Activated CD8-positive, alpha-beta T cell treated with anti-CD3 and anti-CD28 coated beads for 36 hours (primary cell): ENCODE measurements around the gene UBE3C. TPM values are rescaled to one million over a fixed set of nuclear protein-coding genes. Genes with fewer than 3 reads are reported as not detected.

Experiments used
- ATAC-seq: fragments of 200-7000 bp; cut with Tn5 transposase; one replicate; pipeline ENCODE4 v1.10.0; 2021; ENCODE audit warnings: mild to moderate bottlenecking, moderate library complexity
- CTCF ChIA-PET: fragments of 350-600 bp; sonication (Branson Sonifier 250); formaldehyde crosslinking; loops from one replicate; lab custom pipeline; 2021; ENCODE audit warnings: antibody characterized with exemption; lab: Charles Lee
- POLR2A ChIA-PET: fragments of 350-600 bp; sonication (Branson Sonifier 250); formaldehyde crosslinking; loops from one replicate; lab custom pipeline; 2021; ENCODE audit warnings: antibody characterized with exemption; lab: Charles Lee
- DNase-seq: peaks from one replicate; pipeline ENCODE4 v3.0.0-alpha.2; 2020
- H3K27ac Mint-ChIP-seq: one replicate; pipeline ENCODE4 v1.8.0; 2021; ENCODE audit warnings: mild to moderate bottlenecking, mixed read lengths
- H3K27me3 Mint-ChIP-seq: one replicate; pipeline ENCODE4 v1.8.0; 2021; ENCODE audit warnings: mixed read lengths
- H3K36me3 Mint-ChIP-seq: one replicate; pipeline ENCODE4 v1.8.0; 2021; ENCODE audit warnings: low read depth, mixed read lengths
- H3K4me1 Mint-ChIP-seq: one replicate; pipeline ENCODE4 v1.8.0; 2021; ENCODE audit warnings: low read depth, mixed read lengths
- H3K4me3 Mint-ChIP-seq: one replicate; pipeline ENCODE4 v1.8.0; 2021; ENCODE audit warnings: mild to moderate bottlenecking, moderate library complexity, mixed read lengths
- H3K9me3 Mint-ChIP-seq: one replicate; pipeline ENCODE4 v1.8.0; 2021; ENCODE audit warnings: mixed read lengths
- CTCF ChIP-seq: fragments of 200-600 bp; IDR thresholded peaks from one replicate; pipeline ENCODE4 v1.8.0; 2022; ENCODE audit warnings: antibody characterized with exemption, mild to moderate bottlenecking
- intact Hi-C: fragments of 100-400 bp; cut with micrococcal nuclease; formaldehyde crosslinking; loops from one replicate; pipeline ENCODE4 v1.10.0; 2022
- total RNA-seq, 2 experiments: library from RNA; stranded (reverse); gene quantifications; one replicate each; pipeline ENCODE4 v1.2.3, GENCODE V29; 2021

UBE3C gene
- total RNA-seq, 2 experiments from 2014 or later = 59.0 to 59.6 TPM

DNA sequence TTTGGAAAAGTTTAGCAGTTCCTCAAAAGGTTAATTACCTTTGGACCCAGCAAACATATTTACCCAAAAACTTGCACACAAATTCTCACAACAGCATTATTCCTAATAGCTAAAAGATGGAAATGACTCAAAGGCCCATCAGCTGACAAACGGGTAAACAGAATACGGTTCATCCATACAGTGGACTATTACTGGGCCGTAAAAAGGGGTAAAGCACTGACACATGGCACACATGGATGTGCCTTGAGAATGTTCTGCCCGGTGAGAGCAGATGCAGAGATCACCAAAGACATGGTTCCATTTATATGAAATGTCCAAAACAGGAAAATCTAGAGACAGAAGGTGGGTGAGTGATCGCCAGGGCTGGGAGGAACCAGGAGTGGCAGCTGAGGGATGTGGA, 102.9 kb downstream of the UBE3C start:
- peaks cover 33% of the 10 kb centered on the region for H3K36me3 Mint-ChIP-seq
- intact Hi-C loops = no loop called here
- no peak for ATAC-seq
- DNase-seq = no peak
- H3K4me3 Mint-ChIP-seq = no peak overlapping the region
- no peaks in the 10 kb centered on the region for H3K4me1 Mint-ChIP-seq
- no peaks in the 10 kb centered on the region for H3K9me3 Mint-ChIP-seq
- H3K27me3 Mint-ChIP-seq = no peaks in the 10 kb centered on the region
- ChIA-PET CTCF (interaction anchor here (0.7 to 2.3 kb wide), 2 partner anchors 9 to 11 kb away, joined by 3 to 6 read pairs; no protein-coding TSS in a partner anchor), POLR2A (interaction anchor here (0.7 kb wide), 1 partner anchor 19 kb away, joined by 3 read pairs; no protein-coding TSS in a partner anchor)
- TF ChIP-seq CTCF = no peak
- H3K27ac Mint-ChIP-seq = no peak overlapping the region

GRCh38 chr7:157244516-157245294, 106.0 kb downstream of the UBE3C start:
- CTCF ChIA-PET = no interaction called here

DNA sequence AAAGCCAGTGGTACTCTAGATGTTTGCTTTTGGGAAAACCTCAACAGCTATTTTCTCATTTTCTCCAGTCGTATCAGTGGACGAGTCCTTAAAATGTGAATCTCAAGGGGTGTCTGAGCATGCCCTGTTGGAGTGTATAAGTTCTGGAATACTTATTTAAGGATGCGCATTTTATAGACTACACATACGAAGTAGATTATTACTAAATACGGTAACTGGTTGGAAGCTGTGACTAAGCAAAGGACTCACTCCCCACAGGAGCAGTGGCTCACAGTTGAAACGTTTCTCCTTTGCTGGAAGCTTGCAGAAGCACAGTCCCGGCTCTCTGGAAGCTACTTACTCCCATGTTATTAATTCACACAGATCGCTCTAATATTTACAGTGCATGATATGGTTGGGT, 107.3 kb downstream of the UBE3C start:
- Mint-ChIP-seq H3K4me3 (no peak overlapping the region), H3K27me3 (no peaks in the 10 kb centered on the region), H3K27ac (no peak overlapping the region), H3K9me3 (no peaks in the 10 kb centered on the region), H3K4me1 (no peaks in the 10 kb centered on the region), H3K36me3 (peaks cover 19% of the 10 kb centered on the region)
- no peak for TF ChIP-seq CTCF
- POLR2A ChIA-PET = no interaction called here
- DNase-seq (no peak), ATAC-seq (no peak)
- intact Hi-C loops = no loop called here
- CTCF ChIA-PET = no interaction called here

More at GRCh38 chr7:157244516-157245294, 106.0 kb downstream of the UBE3C start:
- peaks cover 24% of the 10 kb centered on the region for H3K36me3 Mint-ChIP-seq
- no peaks in the 10 kb centered on the region for H3K27me3 Mint-ChIP-seq
- H3K27ac Mint-ChIP-seq = no peak overlapping the region
- H3K4me3 Mint-ChIP-seq = no peak overlapping the region
- ATAC-seq = no peak
- POLR2A ChIA-PET = interaction anchor here (0.5 kb wide), 1 partner anchor 123 kb away, joined by 3 read pairs; no protein-coding TSS in a partner anchor
- no peak for TF ChIP-seq CTCF
- intact Hi-C loops = no loop called here
- no peaks in the 10 kb centered on the region for H3K4me1 Mint-ChIP-seq
- no peak for DNase-seq
- H3K9me3 Mint-ChIP-seq = no peaks in the 10 kb centered on the region

GRCh38 chr7:157248659-157249058, 109.9 kb downstream of the UBE3C start:
- intact Hi-C loops = no loop called here
- DNase-seq = no peak
- POLR2A ChIA-PET = interaction anchor here (1.0 to 1.1 kb wide), 2 partner anchors 9 to 33 kb away, joined by 3 read pairs; no protein-coding TSS in a partner anchor
- CTCF ChIA-PET = interaction anchor here (0.8 to 1.4 kb wide), 3 partner anchors 8 to 277 kb away, joined by 3 to 5 read pairs (median 4); no protein-coding TSS in a partner anchor
- peaks cover 22% of the 10 kb centered on the region for H3K36me3 Mint-ChIP-seq
- no peak for ATAC-seq
- H3K4me1 Mint-ChIP-seq = no peaks in the 10 kb centered on the region
- no peak for TF ChIP-seq CTCF
- no peak overlapping the region for H3K27ac Mint-ChIP-seq
- H3K4me3 Mint-ChIP-seq = no peak overlapping the region
- H3K27me3 Mint-ChIP-seq = no peaks in the 10 kb centered on the region
- H3K9me3 Mint-ChIP-seq = no peaks in the 10 kb centered on the region
